OCI-LY7 (cell line): ENCODE results near the gene AFF2.

ENCODE experiments used
- CTCF ChIP-seq: fragments of 200-600 bp; sonication (generic); conservative IDR thresholded peaks from 2 replicates; pipeline ENCODE4 v1.5.1; 2014; ENCODE audit warnings: mild to moderate bottlenecking, antibody characterized with exemption, low read length, moderate library complexity, mixed read lengths
- EZH2phosphoT487 ChIP-seq: fragments of 200-600 bp; sonication (generic); IDR thresholded peaks from 2 replicates; pipeline ENCODE4 v1.6.1; 2018; ENCODE audit warnings: low read depth, borderline replicate concordance, mild to moderate bottlenecking, mixed run types, antibody characterized with exemption, low read length, moderate library complexity, mixed read lengths

- no peak for TF ChIP-seq CTCF
- TF ChIP-seq EZH2phosphoT487: no peak
These were observed 538.6 kb downstream of the AFF2 start for GRCh38 chrX:149039057-149039456.
